SK-N-SH treated with all-trans-retinoic acid at 6 μM for 48 hours (cell line): ENCODE data around the gene SMTN.
"Not testable (repeated sequence)": the region's sequence is repeated elsewhere in the genome, so short reads cannot be mapped to it uniquely, and the experiment has no call there.

Experiments used
- ATAC-seq: fragments of 200-7000 bp; cut with Tn5 transposase; 3 replicates; pipeline ENCODE4 v1.9.1; 2020; ENCODE audit warnings: mild to moderate bottlenecking, moderate library complexity
- ARNTL ChIP-seq: fragments of 450-650 bp; formaldehyde crosslinking; IDR thresholded peaks from 2 replicates; pipeline ENCODE4 v1.5.0; 2020; ENCODE audit warnings: low read depth, mild to moderate bottlenecking, moderate library complexity, borderline replicate concordance
- BACH2 ChIP-seq: fragments of 250-450 bp; sonication (Bioruptor Pico); IDR thresholded peaks from 2 replicates; pipeline ENCODE4 v1.9.0; 2021; ENCODE audit warnings: mild to moderate bottlenecking, borderline replicate concordance
- CSDC2 ChIP-seq: fragments of 250-450 bp; sonication (Bioruptor Pico); IDR thresholded peaks from 2 replicates; pipeline ENCODE4 v1.5.0; 2020; ENCODE audit warnings: mild to moderate bottlenecking, moderate library complexity
- CSRNP3 ChIP-seq: fragments of 250-450 bp; sonication (Bioruptor Pico); IDR thresholded peaks from 2 replicates; pipeline ENCODE4 v1.5.1; 2021; ENCODE audit warnings: mild to moderate bottlenecking, moderate library complexity
- ESRRG ChIP-seq: fragments of 250-450 bp; sonication (Bioruptor Pico); IDR thresholded peaks from 2 replicates; pipeline ENCODE4 v1.6.1; 2021; ENCODE audit warnings: mild to moderate bottlenecking
- GLIS3 ChIP-seq: fragments of 250-450 bp; sonication (Bioruptor Pico); IDR thresholded peaks from 2 replicates; pipeline ENCODE4 v1.5.0; 2020; ENCODE audit warnings: mild to moderate bottlenecking, moderate library complexity
- ISL1 ChIP-seq: fragments of 250-450 bp; sonication (Bioruptor Pico); IDR thresholded peaks from 2 replicates; pipeline ENCODE4 v2.1.2; 2022; ENCODE audit warnings: mild to moderate bottlenecking, moderate library complexity
- OSR1 ChIP-seq: fragments of 250-450 bp; sonication (Bioruptor Pico); IDR thresholded peaks from 2 replicates; pipeline ENCODE4 v1.8.0; 2022; ENCODE audit warnings: moderate library complexity, mild to moderate bottlenecking, inconsistent platforms
- PPARA ChIP-seq: fragments of 250-450 bp; sonication (Bioruptor Pico); IDR thresholded peaks from 2 replicates; pipeline ENCODE4 v1.5.0; 2020; ENCODE audit warnings: mild to moderate bottlenecking, borderline replicate concordance
- RARB ChIP-seq: fragments of 250-450 bp; sonication (Bioruptor Pico); IDR thresholded peaks from 2 replicates; pipeline ENCODE4 v1.8.0; 2021; ENCODE audit warnings: mild to moderate bottlenecking, moderate library complexity
- SNAI2 ChIP-seq: fragments of 250-450 bp; sonication (Bioruptor Pico); IDR thresholded peaks from 2 replicates; pipeline ENCODE4 v1.5.0; 2020; ENCODE audit warnings: mild to moderate bottlenecking, moderate library complexity
- TOX ChIP-seq: fragments of 250-450 bp; sonication (Bioruptor Pico); IDR thresholded peaks from 2 replicates; pipeline ENCODE4 v1.8.0; 2021; ENCODE audit warnings: mild to moderate bottlenecking, moderate library complexity, borderline replicate concordance
- ZC3H10 ChIP-seq: fragments of 250-450 bp; sonication (Bioruptor Pico); IDR thresholded peaks from 2 replicates; pipeline ENCODE4 v1.5.1; 2021; ENCODE audit warnings: mild to moderate bottlenecking, moderate library complexity
- ZFP30 ChIP-seq: fragments of 450-650 bp; formaldehyde crosslinking; IDR thresholded peaks from 2 replicates; pipeline ENCODE4 v1.5.0; 2022; ENCODE audit warnings: mild to moderate bottlenecking, moderate library complexity
- ZNF565 ChIP-seq: fragments of 450-650 bp; formaldehyde crosslinking; conservative IDR thresholded peaks from 2 replicates; pipeline ENCODE4 v1.5.0; 2020; ENCODE audit warnings: low read depth, mild to moderate bottlenecking, moderate library complexity
- ZNF70 ChIP-seq: fragments of 450-650 bp; formaldehyde crosslinking; IDR thresholded peaks from 2 replicates; pipeline ENCODE4 v1.5.0; 2020; ENCODE audit warnings: mild to moderate bottlenecking, moderate library complexity
- ZNF8 ChIP-seq: fragments of 450-650 bp; formaldehyde crosslinking; IDR thresholded peaks from 2 replicates; pipeline ENCODE4 v1.5.0; 2020; ENCODE audit warnings: mild to moderate bottlenecking, moderate library complexity
- TF ChIP-seq, protein P1 (sequence below): fragments of 250-450 bp; sonication (Bioruptor Pico); IDR thresholded peaks from 2 replicates; pipeline ENCODE4 v1.5.0; 2020; ENCODE audit warnings: mild to moderate bottlenecking, moderate library complexity
- TF ChIP-seq, protein P2 (sequence below): fragments of 250-450 bp; sonication (Bioruptor Pico); IDR thresholded peaks from 2 replicates; pipeline ENCODE4 v1.8.0; 2020; ENCODE audit warnings: mild to moderate bottlenecking, moderate library complexity, borderline replicate concordance
- TF ChIP-seq, protein P3 (sequence below): fragments of 250-450 bp; sonication (Bioruptor Pico); IDR thresholded peaks from 2 replicates; pipeline ENCODE4 v1.5.1; 2020; ENCODE audit warnings: low read depth, mild to moderate bottlenecking, moderate library complexity
- TF ChIP-seq, protein P4 (sequence below): fragments of 250-450 bp; sonication (Bioruptor Pico); IDR thresholded peaks from 2 replicates; pipeline ENCODE4 v1.8.0; 2021; ENCODE audit warnings: low read depth, mild to moderate bottlenecking, moderate library complexity, borderline replicate concordance

The SMTN gene

DNA sequence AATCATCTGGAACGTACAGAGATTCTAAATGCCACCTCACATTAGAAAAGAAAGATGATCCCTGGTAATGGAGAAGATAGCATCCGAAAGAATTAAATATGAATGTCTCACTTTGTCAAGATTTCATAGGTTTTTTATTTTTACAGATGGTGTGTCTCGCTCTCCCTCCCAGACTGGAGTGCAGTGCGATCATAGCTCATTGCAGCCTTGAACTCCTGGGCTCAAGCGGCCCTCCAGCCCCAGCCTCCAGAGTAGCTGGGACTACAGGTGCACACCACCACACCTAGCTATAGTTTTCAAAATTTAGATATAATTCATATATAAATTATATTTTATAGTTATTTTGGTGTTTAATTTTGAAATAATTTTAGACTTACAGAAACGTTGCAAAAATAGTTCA, 16.7 kb upstream of the SMTN start:
- no peak for TF ChIP-seq ARNTL (CRISPR knock-in tag)
- no peak for TF ChIP-seq TOX (CRISPR knock-in tag)
- TF ChIP-seq SNAI2 (CRISPR knock-in tag): no peak
- no peak for TF ChIP-seq GLIS3 (CRISPR knock-in tag)
- TF ChIP-seq OSR1: no peak
- TF ChIP-seq ZNF8: no peak
- TF ChIP-seq RARB: no peak
- TF ChIP-seq ZFP30 (CRISPR knock-in tag): no peak
- no peak for TF ChIP-seq ESRRG (CRISPR knock-in tag)
- no peak for TF ChIP-seq ZNF565 (CRISPR knock-in tag)
- no peak for TF ChIP-seq ZC3H10
- TF ChIP-seq, protein P1, sequence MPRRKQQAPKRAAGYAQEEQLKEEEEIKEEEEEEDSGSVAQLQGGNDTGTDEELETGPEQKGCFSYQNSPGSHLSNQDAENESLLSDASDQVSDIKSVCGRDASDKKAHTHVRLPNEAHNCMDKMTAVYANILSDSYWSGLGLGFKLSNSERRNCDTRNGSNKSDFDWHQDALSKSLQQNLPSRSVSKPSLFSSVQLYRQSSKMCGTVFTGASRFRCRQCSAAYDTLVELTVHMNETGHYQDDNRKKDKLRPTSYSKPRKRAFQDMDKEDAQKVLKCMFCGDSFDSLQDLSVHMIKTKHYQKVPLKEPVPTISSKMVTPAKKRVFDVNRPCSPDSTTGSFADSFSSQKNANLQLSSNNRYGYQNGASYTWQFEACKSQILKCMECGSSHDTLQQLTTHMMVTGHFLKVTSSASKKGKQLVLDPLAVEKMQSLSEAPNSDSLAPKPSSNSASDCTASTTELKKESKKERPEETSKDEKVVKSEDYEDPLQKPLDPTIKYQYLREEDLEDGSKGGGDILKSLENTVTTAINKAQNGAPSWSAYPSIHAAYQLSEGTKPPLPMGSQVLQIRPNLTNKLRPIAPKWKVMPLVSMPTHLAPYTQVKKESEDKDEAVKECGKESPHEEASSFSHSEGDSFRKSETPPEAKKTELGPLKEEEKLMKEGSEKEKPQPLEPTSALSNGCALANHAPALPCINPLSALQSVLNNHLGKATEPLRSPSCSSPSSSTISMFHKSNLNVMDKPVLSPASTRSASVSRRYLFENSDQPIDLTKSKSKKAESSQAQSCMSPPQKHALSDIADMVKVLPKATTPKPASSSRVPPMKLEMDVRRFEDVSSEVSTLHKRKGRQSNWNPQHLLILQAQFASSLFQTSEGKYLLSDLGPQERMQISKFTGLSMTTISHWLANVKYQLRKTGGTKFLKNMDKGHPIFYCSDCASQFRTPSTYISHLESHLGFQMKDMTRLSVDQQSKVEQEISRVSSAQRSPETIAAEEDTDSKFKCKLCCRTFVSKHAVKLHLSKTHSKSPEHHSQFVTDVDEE (CRISPR knock-in tag): no peak
- TF ChIP-seq, protein P2, sequence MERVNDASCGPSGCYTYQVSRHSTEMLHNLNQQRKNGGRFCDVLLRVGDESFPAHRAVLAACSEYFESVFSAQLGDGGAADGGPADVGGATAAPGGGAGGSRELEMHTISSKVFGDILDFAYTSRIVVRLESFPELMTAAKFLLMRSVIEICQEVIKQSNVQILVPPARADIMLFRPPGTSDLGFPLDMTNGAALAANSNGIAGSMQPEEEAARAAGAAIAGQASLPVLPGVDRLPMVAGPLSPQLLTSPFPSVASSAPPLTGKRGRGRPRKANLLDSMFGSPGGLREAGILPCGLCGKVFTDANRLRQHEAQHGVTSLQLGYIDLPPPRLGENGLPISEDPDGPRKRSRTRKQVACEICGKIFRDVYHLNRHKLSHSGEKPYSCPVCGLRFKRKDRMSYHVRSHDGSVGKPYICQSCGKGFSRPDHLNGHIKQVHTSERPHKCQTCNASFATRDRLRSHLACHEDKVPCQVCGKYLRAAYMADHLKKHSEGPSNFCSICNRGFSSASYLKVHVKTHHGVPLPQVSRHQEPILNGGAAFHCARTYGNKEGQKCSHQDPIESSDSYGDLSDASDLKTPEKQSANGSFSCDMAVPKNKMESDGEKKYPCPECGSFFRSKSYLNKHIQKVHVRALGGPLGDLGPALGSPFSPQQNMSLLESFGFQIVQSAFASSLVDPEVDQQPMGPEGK: no peak
- no peak for TF ChIP-seq ZNF70
- TF ChIP-seq, protein P3, sequence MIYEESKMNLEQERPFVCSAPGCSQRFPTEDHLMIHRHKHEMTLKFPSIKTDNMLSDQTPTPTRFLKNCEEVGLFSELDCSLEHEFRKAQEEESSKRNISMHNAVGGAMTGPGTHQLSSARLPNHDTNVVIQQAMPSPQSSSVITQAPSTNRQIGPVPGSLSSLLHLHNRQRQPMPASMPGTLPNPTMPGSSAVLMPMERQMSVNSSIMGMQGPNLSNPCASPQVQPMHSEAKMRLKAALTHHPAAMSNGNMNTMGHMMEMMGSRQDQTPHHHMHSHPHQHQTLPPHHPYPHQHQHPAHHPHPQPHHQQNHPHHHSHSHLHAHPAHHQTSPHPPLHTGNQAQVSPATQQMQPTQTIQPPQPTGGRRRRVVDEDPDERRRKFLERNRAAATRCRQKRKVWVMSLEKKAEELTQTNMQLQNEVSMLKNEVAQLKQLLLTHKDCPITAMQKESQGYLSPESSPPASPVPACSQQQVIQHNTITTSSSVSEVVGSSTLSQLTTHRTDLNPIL (CRISPR knock-in tag): no peak
- TF ChIP-seq CSRNP3 (CRISPR knock-in tag): no peak
- no peak for TF ChIP-seq CSDC2 (CRISPR knock-in tag)
- TF ChIP-seq, protein P4, sequence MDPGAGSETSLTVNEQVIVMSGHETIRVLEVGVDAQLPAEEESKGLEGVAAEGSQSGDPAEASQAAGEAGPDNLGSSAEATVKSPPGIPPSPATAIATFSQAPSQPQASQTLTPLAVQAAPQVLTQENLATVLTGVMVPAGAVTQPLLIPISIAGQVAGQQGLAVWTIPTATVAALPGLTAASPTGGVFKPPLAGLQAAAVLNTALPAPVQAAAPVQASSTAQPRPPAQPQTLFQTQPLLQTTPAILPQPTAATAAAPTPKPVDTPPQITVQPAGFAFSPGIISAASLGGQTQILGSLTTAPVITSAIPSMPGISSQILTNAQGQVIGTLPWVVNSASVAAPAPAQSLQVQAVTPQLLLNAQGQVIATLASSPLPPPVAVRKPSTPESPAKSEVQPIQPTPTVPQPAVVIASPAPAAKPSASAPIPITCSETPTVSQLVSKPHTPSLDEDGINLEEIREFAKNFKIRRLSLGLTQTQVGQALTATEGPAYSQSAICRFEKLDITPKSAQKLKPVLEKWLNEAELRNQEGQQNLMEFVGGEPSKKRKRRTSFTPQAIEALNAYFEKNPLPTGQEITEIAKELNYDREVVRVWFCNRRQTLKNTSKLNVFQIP (CRISPR knock-in tag): no peak
- TF ChIP-seq PPARA: no peak
- no peak for ATAC-seq

GRCh38 chr22:31068970-31069369, 12.1 kb upstream of the SMTN start:
- TF ChIP-seq CSRNP3 (CRISPR knock-in tag): no peak
- TF ChIP-seq ISL1 (CRISPR knock-in tag): no peak
- no peak for TF ChIP-seq ESRRG (CRISPR knock-in tag)
- no peak for TF ChIP-seq ZNF8
- TF ChIP-seq, protein P1 (CRISPR knock-in tag): no peak
- no peak for TF ChIP-seq ZFP30 (CRISPR knock-in tag)
- TF ChIP-seq ZNF70: no peak
- no peak for TF ChIP-seq ARNTL (CRISPR knock-in tag)
- no peak for TF ChIP-seq RARB
- no peak for TF ChIP-seq PPARA
- TF ChIP-seq BACH2: no peak
- no peak for TF ChIP-seq OSR1
- no peak for TF ChIP-seq SNAI2 (CRISPR knock-in tag)
- no peak for TF ChIP-seq CSDC2 (CRISPR knock-in tag)
- TF ChIP-seq, protein P4 (CRISPR knock-in tag): no peak
- TF ChIP-seq ZC3H10: no peak
- ATAC-seq: no peak

GRCh38 chr22:31069691-31070314, 11.3 kb upstream of the SMTN start:
- not testable (repeated sequence) for ATAC-seq

DNA sequence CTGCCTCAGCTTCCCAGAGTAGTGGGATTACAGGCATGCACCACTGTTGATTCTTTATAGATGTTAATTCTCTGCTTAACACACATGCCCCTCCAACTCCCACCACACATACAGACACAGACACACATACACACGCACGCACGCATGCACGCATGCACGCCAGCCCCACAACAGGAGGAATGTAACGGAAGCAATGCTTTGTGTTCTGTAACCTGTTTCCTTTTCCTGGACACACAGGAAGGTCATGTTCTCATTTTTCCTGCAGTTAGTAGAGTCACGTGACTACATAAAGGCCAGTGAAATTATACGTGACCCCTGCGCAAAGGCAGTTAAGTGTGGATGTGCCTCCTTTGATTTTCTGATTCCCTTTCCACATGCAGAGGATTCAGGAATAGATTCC, 8.0 kb upstream of the SMTN start:
- not testable (repeated sequence) for ATAC-seq
